NB4 (cell line): ENCODE data around the gene CXCR1.
A peak's percentile ranks its signal among the peaks of the same experiment; 100 is the strongest.

Source experiments
- DNase-seq: peaks from one replicate; pipeline ENCODE4 v3.0.0; 2010; ENCODE audit warnings: low read depth
- H3K4me3 ChIP-seq: one replicate; pipeline ENCODE4 v1.5.1; 2011; ENCODE audit warnings: mild to moderate bottlenecking, low read depth, low read length, moderate library complexity
- MYC ChIP-seq: IDR thresholded peaks from 2 replicates; pipeline ENCODE4 v1.6.1; 2011; ENCODE audit warnings: low read depth, low read length
- POLR2A ChIP-seq: IDR thresholded peaks from 2 replicates; pipeline ENCODE4 v1.6.1; 2011; ENCODE audit warnings: mild to moderate bottlenecking; ENCODE audit not compliant: insufficient read length; ENCODE audit errors: extremely low read depth
- TF ChIP-seq, protein P1 (sequence below): IDR thresholded peaks from 2 replicates; pipeline ENCODE4 v1.6.1; 2011; ENCODE audit warnings: low read depth, low read length
- TF ChIP-seq, protein P2 (sequence below): IDR thresholded peaks from one replicate; pipeline ENCODE4 v1.5.1; 2012; ENCODE audit warnings: low read depth, low read length

CXCR1 gene

DNA sequence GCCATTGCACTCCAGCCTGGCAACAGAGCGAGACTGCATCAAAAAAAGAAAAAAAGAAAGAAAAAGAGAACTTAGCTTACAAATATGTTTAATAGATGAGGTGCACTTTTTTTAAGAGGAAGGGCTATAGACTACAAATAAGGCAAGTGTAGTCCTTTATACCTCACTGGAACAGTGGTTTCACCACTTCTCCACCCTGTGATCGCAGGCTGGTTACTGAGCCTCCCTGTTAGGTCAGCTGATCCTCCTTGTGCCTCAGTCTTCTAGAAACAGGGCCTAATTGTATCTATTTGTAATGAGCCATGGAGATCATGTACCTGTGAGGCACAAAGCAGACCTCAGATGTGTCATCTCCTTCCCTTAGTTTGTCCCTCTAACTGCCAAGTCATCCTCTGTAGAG is 36.4 kb downstream of the CXCR1 start:
- no peak overlapping the region for H3K4me3 ChIP-seq
- TF ChIP-seq POLR2A (no peak), MYC (no peak)
- TF ChIP-seq, protein P1, sequence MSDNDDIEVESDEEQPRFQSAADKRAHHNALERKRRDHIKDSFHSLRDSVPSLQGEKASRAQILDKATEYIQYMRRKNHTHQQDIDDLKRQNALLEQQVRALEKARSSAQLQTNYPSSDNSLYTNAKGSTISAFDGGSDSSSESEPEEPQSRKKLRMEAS, result no peak
- TF ChIP-seq, protein P2, sequence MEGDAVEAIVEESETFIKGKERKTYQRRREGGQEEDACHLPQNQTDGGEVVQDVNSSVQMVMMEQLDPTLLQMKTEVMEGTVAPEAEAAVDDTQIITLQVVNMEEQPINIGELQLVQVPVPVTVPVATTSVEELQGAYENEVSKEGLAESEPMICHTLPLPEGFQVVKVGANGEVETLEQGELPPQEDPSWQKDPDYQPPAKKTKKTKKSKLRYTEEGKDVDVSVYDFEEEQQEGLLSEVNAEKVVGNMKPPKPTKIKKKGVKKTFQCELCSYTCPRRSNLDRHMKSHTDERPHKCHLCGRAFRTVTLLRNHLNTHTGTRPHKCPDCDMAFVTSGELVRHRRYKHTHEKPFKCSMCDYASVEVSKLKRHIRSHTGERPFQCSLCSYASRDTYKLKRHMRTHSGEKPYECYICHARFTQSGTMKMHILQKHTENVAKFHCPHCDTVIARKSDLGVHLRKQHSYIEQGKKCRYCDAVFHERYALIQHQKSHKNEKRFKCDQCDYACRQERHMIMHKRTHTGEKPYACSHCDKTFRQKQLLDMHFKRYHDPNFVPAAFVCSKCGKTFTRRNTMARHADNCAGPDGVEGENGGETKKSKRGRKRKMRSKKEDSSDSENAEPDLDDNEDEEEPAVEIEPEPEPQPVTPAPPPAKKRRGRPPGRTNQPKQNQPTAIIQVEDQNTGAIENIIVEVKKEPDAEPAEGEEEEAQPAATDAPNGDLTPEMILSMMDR, result no peak
- no peak for DNase-seq

DNA sequence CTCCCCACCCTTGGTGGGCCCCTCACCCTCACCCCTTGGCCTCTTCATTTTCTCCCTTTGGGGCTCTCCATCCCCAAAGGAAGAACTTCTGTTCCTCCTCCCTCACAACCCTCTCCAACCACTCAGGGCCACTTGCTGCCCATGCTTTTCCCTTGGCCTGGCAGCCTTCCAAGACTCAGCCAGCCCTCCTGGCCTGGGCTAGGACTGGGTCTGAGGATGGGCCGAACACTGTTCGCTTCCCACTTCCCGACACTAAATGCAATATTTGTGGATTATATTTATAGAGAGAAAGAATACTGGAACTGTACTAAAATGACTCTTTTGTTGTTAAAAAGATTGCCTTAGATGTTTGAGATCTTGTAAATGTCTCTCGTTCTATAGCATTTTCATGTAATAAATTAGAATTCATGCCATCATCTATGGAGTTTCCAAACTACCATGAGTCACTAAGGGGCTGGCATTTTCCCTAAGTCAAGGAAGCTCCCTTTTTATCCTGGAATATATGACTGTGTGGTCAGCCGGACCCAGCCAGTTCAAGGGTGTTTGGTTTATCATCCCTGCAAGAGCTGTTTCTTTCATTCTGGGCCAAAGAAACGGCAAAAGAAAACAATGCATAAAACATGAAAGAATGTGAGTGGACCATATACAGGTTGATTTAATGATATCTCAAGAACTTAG is 37.2 kb downstream of the CXCR1 start:
- no peak overlapping the region for H3K4me3 ChIP-seq
- no peak for TF ChIP-seq MYC
- TF ChIP-seq, protein P2, result no peak
- TF ChIP-seq POLR2A, result no peak
- TF ChIP-seq, protein P1, result no peak
- no peak for DNase-seq

DNA sequence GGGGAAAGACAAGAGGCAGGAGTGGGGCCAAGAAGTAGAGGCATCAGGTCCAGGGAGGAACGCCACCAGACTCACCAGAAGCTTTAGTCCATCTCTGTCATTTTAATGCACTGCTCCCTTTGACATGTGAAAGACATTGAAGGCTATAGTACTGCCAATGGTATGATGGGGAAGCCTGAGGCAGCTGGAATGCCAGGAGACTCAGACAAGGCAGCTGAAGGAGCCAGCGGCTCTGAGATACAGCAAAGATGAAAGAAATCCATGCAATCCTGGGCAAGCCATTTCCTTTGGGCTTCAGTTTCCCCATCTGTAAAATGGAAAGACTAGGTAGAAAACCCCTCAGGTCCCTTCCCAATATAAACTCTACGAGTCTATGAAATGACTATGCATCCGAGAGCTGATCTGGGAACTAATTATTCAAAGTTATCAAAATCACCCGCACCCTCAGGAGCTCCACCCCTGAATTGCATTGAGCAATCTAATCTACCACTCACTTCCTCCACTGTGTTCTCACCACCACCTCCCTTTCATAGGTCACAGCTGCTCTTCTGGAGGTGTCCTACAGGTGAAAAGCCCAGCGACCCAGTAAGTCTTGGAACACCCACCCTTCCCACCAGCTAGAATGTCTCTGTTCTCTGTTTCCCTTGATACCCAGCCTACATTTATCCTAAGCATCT is 37.8 kb downstream of the CXCR1 start:
- no peak for TF ChIP-seq POLR2A
- TF ChIP-seq, protein P1, result no peak
- no peak overlapping the region for H3K4me3 ChIP-seq
- peak; percentile 29 for DNase-seq

DNA sequence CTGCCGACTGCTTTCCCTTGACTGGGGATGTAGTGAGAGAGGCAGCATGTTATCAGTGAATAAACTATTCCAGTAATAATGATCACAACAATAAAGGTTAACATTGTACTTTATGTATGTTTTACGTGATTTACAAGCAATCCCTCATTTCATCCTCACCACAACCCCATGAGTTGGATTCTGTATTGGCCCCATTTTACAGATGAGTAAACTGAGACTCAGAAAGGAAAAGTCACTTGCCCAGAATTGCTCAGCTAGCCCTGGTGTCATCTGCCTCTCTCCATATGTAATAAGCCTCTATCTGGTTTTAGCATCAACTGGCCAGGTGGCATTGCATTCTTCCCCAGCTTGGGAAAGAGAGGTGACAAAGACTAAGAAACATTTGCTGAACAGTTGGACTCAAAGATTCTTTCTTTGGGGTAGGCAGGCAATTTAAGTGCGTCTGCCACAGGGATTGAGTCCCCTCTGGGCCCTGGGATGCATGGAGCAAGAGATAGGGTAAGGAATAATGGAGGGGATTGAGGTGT is 38.8 kb downstream of the CXCR1 start:
- no peak overlapping the region for H3K4me3 ChIP-seq
- DNase-seq, result no peak
- no peak for TF ChIP-seq MYC

DNA sequence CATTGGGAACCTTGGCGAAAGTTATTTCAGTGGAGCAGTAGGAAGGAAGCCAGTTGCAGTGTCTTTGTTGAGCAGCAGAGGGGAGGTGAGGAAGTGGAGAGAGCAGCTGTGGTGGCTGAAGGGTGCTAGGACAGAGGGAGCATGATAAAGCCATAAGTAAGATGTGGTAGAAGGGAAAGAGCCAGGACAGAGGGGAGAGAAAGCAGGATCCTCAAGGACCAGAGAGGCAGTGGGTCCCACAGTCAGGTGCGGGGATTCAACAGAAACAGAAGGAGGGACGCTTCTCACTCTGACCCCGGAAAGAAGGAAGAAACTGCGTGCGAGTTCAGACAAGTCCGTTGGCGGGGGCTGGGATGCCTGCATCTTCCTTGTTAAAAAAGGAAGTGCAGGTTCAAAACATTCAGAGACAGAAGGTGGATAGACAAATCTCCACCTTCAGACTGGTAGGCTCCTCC is 41.1 kb downstream of the CXCR1 start, which contains the start of gene CXCR2:
TSS of gene CXCR2 (plus strand) at position 403 of the 455 bp plus-strand sequence. CDS start 8,774 bp downstream, outside the sequence.
- H3K4me3 ChIP-seq, result peak within 1 kb of the TSS; percentile 32
- no peak for TF ChIP-seq MYC
- TF ChIP-seq POLR2A, result no peak
- TF ChIP-seq, protein P2, result peak; percentile 12
- TF ChIP-seq, protein P1, result no peak
- DNase-seq, result peak; percentile 75

DNA sequence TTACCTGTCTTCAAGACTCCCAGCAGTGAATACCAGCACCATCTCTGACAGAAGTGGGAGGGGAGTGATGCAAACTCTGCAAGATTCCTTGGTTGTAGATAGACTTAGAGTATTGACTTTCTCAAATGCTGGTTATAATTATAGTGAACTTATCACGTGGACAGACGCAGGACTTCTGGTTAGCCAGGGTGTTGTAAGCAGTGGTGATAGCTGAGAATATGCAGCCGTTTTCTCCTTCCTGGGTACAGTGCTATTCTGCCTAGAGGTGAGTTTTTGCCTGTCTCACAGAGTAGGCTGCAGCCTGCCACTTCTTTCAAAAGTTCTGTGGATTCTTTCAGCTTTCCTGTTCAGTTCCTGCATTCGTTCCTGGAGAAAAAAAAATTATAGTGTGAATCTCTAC is 41.7 kb downstream of the CXCR1 start:
- DNase-seq, result no peak
- TF ChIP-seq, protein P2, result no peak
- TF ChIP-seq, protein P1, result no peak
- TF ChIP-seq POLR2A, result no peak
- TF ChIP-seq MYC, result no peak
- no peak overlapping the region for H3K4me3 ChIP-seq
